Measurements from ENCODE around the gene KCNJ8.

DNA sequence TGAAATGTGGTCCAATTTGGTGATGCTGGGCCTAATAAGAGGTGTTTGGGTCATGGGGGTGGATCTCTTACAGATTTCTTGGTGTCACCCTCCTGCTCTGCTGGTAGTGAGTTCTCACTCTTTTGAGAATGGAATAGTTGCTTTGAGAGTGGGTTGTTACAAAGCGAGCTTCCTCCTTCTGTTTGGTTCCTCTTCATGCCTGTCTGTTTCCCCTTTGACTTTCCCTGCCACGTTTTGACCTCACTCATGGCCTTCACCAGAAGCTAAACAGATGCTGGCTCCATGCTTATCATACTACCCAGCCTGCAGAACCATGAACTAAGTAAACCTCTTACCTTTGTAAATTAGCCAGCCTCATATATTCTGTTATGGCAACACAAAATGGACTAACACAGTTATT is 59.1 kb downstream of the KCNJ8 start:
- TF ChIP-seq, protein P1, sequence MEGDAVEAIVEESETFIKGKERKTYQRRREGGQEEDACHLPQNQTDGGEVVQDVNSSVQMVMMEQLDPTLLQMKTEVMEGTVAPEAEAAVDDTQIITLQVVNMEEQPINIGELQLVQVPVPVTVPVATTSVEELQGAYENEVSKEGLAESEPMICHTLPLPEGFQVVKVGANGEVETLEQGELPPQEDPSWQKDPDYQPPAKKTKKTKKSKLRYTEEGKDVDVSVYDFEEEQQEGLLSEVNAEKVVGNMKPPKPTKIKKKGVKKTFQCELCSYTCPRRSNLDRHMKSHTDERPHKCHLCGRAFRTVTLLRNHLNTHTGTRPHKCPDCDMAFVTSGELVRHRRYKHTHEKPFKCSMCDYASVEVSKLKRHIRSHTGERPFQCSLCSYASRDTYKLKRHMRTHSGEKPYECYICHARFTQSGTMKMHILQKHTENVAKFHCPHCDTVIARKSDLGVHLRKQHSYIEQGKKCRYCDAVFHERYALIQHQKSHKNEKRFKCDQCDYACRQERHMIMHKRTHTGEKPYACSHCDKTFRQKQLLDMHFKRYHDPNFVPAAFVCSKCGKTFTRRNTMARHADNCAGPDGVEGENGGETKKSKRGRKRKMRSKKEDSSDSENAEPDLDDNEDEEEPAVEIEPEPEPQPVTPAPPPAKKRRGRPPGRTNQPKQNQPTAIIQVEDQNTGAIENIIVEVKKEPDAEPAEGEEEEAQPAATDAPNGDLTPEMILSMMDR (IDR thresholded peaks at IDR 0.05) = no peak
- no peak for TF ChIP-seq POLR2A (IDR thresholded peaks at IDR 0.05)

Measured in uterus (tissue), 2 donors.